AG09319 (cell line): ENCODE measurements around the gene PSMD7.

Source experiments
- DNase-seq: peaks from one replicate; pipeline ENCODE4 v3.0.0-alpha.2; 2010; ENCODE audit warnings: low read depth; ENCODE audit errors: extremely low read depth
- TF ChIP-seq, protein P1 (sequence below): IDR thresholded peaks from 2 replicates; pipeline ENCODE4 v1.5.1; 2011; ENCODE audit warnings: low read depth, mild to moderate bottlenecking, inconsistent platforms, low read length, moderate library complexity

The PSMD7 gene

DNA sequence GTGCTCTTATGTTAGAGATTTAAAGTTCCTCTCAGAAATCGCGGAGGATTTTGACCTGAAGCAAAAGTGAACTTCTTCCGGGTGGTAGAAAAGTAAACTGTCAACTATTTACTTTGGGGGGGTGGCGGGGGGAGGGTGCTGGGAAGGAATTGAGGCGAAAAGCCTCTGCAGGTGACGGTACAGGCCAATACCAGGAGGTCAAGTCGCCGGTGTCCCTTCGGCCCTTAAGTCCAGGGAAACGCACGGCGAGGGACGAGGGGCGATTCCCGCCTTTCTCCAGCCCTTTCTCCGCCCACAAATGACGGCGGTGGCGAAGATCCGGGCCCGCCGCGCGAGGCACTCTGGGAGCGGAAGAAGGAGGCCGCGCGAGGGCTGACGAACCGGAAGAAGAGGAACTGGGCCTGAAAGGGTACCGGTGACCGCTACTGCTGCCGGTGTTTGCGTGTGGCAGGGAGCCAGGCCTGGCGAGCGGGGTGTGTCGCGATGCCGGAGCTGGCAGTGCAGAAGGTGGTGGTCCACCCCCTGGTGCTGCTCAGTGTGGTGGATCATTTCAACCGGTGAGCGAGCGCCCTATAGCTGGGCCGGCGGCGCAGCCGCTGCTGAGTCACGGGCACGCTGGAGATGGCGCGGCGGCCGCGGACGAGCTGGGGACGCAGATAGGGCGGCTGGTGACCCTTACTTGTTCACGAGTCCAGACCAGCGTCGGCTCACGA lies at the start of gene PSMD7:
TSS of gene PSMD7 (plus strand) at position 383 of the 713 bp plus-strand sequence. CDS start at position 484, 101 bp downstream.
- TF ChIP-seq, protein P1, sequence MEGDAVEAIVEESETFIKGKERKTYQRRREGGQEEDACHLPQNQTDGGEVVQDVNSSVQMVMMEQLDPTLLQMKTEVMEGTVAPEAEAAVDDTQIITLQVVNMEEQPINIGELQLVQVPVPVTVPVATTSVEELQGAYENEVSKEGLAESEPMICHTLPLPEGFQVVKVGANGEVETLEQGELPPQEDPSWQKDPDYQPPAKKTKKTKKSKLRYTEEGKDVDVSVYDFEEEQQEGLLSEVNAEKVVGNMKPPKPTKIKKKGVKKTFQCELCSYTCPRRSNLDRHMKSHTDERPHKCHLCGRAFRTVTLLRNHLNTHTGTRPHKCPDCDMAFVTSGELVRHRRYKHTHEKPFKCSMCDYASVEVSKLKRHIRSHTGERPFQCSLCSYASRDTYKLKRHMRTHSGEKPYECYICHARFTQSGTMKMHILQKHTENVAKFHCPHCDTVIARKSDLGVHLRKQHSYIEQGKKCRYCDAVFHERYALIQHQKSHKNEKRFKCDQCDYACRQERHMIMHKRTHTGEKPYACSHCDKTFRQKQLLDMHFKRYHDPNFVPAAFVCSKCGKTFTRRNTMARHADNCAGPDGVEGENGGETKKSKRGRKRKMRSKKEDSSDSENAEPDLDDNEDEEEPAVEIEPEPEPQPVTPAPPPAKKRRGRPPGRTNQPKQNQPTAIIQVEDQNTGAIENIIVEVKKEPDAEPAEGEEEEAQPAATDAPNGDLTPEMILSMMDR = no peak
- DNase-seq = peak; percentile 63

DNA sequence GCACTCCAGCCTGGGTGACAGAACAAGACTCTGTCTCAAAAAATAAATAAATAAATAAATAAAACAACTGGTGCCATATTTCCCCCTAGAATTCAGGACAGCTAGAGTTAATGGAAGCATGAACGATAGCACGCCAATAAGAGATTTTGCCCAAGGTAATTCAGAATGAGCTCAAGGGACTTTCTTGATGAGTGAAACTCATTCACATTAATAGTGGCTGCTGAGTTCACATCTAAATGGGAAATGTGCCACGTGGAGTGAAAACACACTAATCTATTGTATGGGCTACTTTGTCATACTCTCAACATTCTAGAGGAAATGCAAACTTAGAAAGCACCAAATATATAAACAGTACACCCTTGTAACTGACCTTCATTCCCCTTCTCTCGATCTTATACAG lies 47.4 kb upstream of the PSMD7 start:
- DNase-seq = no peak
- TF ChIP-seq, protein P1 = no peak

DNA sequence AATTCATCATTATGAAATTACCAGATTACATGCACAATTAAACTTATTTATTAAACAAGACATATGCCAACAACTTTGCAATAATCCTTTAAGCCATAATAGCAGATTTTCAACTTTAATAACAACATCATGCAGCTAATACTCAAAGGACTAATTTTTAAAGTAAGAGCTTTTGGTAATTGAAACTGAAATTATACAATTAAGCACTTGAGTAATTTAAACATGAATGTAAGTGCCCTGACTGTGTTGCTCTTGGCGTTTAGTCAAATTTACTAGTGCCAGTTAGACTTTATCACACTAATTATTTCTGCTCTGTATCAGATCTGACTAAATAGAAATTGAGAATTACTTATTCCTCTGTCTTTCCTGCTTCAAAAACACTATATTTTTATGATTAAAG lies 46.8 kb upstream of the PSMD7 start:
- no peak for DNase-seq
- TF ChIP-seq, protein P1 = no peak

DNA sequence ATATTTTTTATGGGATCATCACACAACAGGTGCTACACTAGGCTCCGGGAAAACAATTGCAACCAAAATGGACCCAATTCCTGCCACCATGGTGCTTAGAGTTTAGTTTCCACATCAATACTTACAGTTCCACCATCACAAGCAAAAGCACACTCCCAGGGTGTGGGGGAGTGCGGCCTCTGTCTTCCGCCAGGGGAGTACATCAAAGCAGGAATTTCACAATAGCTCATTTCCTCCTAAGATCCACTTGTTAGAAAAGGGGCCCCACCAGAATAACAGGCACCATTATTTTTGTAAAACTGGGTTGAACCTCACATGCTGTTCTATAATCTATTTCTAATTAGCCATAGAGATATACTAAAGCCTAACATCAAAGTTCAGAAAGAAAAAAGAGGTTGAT lies 44.3 kb upstream of the PSMD7 start:
- no peak for DNase-seq
- TF ChIP-seq, protein P1 = no peak

DNA sequence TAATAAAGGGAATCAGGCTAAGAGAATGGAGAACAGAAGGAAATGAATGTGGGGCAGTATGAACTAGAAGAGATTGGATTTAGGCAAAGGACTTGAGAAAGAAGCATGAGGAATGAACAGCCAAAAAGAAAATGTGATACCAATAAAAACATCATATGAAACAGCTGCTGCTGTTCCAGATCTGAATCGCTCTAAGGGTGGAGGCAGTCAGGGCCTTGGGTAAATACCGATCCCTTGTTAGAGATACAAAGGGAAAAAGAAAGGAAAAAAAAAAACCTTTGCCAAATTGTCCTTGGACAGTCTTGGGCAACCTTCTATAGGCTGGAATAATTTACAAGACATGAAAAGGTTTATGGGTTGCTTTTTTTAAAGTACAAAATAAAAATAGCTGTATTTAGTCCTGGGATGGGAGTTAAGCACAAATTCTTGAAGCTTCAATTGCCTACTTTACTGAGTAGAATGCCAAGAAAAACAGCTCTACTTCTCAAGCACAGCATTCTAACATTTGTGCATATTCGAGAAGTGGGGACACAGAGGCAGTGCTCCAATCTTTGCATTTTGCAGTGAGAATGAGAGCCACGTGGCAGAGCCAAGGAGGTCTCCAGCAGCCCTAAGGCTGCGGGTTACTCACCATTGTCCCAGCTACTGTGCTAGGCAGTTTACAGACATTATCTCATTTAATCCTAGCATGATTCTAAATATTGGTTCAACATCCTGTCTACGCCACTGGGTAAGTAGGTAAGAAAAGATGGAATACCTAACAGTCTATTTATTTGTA lies 43.3 kb upstream of the PSMD7 start:
- no peak for DNase-seq
- TF ChIP-seq, protein P1 = no peak

DNA sequence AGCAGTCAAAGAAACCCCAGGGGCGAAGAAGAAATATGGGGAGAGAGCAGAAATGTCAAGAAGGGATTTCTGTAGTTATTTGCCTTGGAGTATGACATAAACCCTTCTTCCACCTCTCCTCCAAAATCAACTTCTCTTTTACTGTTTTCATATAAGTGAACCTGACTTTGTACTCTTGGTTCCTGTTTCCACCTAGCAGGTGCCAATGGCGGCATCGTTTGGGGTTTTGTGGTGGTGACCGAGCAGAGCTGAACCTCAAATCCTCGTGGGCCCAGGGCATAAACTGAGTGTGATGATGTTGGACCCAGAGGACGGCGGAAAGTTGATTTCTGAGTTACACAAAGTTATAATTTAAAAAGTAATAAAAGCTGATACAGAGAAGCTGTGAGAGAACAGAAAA lies 39.6 kb upstream of the PSMD7 start:
- TF ChIP-seq, protein P1 = no peak
- DNase-seq = no peak

DNA sequence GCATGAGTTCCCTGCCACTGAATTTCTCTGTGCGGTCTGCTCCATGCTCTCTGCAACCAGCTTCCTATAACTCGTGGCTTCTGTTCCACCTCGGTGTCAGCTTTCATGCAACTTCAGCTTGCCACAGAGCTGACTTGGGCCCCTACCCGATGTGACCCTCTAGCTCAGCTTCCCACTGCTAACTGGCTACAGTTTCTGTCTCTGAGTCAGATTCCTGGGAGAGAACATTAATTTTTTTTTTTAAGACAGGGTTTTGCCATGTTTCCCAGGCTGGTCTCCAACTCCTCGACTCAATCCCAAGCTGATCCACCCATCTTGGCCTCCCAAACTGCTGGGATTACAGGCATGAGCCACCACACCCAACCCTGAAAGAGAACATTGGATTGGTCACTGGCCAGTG lies 35.5 kb upstream of the PSMD7 start:
- TF ChIP-seq, protein P1 = no peak
- DNase-seq = no peak
